HEK293 (cell line): ENCODE data around the gene TARBP1.

ENCODE experiments used
- CTCF ChIP-seq: fragments of 450-650 bp; formaldehyde crosslinking; IDR thresholded peaks from 2 replicates; pipeline ENCODE4 v1.5.1; 2016; ENCODE audit warnings: missing biosample characterization, missing genetic modification characterization
- GFI1B ChIP-seq: fragments of 450-650 bp; formaldehyde crosslinking; IDR thresholded peaks from 2 replicates; pipeline ENCODE4 v1.5.1; 2016; ENCODE audit warnings: missing biosample characterization, missing genetic modification characterization
- GLI2 ChIP-seq: fragments of 450-650 bp; formaldehyde crosslinking; IDR thresholded peaks from 2 replicates; pipeline ENCODE4; 2017; ENCODE audit warnings: missing biosample characterization, missing genetic modification characterization, low read depth, borderline replicate concordance
- IKZF3 ChIP-seq: fragments of 450-650 bp; IDR thresholded peaks from 2 replicates; pipeline ENCODE4 v1.5.0; 2018; ENCODE audit warnings: missing biosample characterization, mild to moderate bottlenecking, missing genetic modification characterization, moderate library complexity
- MYNN ChIP-seq: fragments of 450-650 bp; formaldehyde crosslinking; IDR thresholded peaks from 2 replicates; pipeline ENCODE4 v1.5.1; 2016; ENCODE audit warnings: missing biosample characterization, missing genetic modification characterization, borderline replicate concordance
- OVOL3 ChIP-seq: fragments of 450-650 bp; formaldehyde crosslinking; IDR thresholded peaks from 2 replicates; pipeline ENCODE4 v1.5.1; 2016; ENCODE audit warnings: missing biosample characterization, missing genetic modification characterization
- SETDB1 ChIP-seq: IDR thresholded peaks from one replicate; pipeline ENCODE4 v1.6.1; 2017; ENCODE audit warnings: mild to moderate bottlenecking, low read length, moderate library complexity, mixed read lengths; ENCODE audit not compliant: insufficient read length
- TRIM28 ChIP-seq: IDR thresholded peaks from 2 replicates; pipeline ENCODE4 v1.6.1; 2011; ENCODE audit warnings: low read length, control low read depth, borderline replicate concordance
- YY1 ChIP-seq: fragments of 450-650 bp; formaldehyde crosslinking; IDR thresholded peaks from 2 replicates; pipeline ENCODE4 v1.5.1; 2018; ENCODE audit warnings: missing biosample characterization, missing genetic modification characterization
- ZBTB1 ChIP-seq: fragments of 450-650 bp; formaldehyde crosslinking; IDR thresholded peaks from 2 replicates; pipeline ENCODE4 v1.5.1; 2016; ENCODE audit warnings: missing biosample characterization, missing genetic modification characterization
- ZBTB10 ChIP-seq: fragments of 450-650 bp; formaldehyde crosslinking; IDR thresholded peaks from 2 replicates; pipeline ENCODE4 v1.5.1; 2016; ENCODE audit warnings: missing biosample characterization, missing genetic modification characterization
- ZBTB21 ChIP-seq: fragments of 450-650 bp; formaldehyde crosslinking; IDR thresholded peaks from 2 replicates; pipeline ENCODE4 v1.5.1; 2017; ENCODE audit warnings: missing biosample characterization, missing genetic modification characterization
- ZBTB44 ChIP-seq: fragments of 450-650 bp; IDR thresholded peaks from 2 replicates; pipeline ENCODE4 v1.5.1; 2018; ENCODE audit warnings: missing biosample characterization, mild to moderate bottlenecking, missing genetic modification characterization
- ZFP37 ChIP-seq: fragments of 450-650 bp; formaldehyde crosslinking; IDR thresholded peaks from 2 replicates; pipeline ENCODE4 v1.5.1; 2016; ENCODE audit warnings: missing biosample characterization, missing genetic modification characterization
- ZNF19 ChIP-seq: fragments of 450-650 bp; formaldehyde crosslinking; IDR thresholded peaks from 2 replicates; pipeline ENCODE4; 2016; ENCODE audit warnings: missing biosample characterization, missing genetic modification characterization, low read depth
- ZNF211 ChIP-seq: fragments of 450-650 bp; formaldehyde crosslinking; IDR thresholded peaks from 2 replicates; pipeline ENCODE4 v1.5.1; 2016; ENCODE audit warnings: low read depth, missing biosample characterization, missing genetic modification characterization
- ZNF23 ChIP-seq: fragments of 450-650 bp; formaldehyde crosslinking; IDR thresholded peaks from 2 replicates; pipeline ENCODE4 v1.5.1; 2016; ENCODE audit warnings: missing biosample characterization, missing genetic modification characterization, borderline replicate concordance
- ZNF239 ChIP-seq: fragments of 450-650 bp; formaldehyde crosslinking; IDR thresholded peaks from 2 replicates; pipeline ENCODE4 v1.5.1; 2016; ENCODE audit warnings: missing biosample characterization, missing genetic modification characterization
- ZNF280D ChIP-seq: fragments of 450-650 bp; formaldehyde crosslinking; IDR thresholded peaks from 2 replicates; pipeline ENCODE4 v1.5.1; 2016; ENCODE audit warnings: missing biosample characterization, missing genetic modification characterization
- ZNF302 ChIP-seq: fragments of 450-650 bp; formaldehyde crosslinking; IDR thresholded peaks from 2 replicates; pipeline ENCODE4 v1.5.1; 2016; ENCODE audit warnings: missing biosample characterization, missing genetic modification characterization, low read depth
- ZNF324 ChIP-seq: fragments of 450-650 bp; formaldehyde crosslinking; IDR thresholded peaks from 2 replicates; pipeline ENCODE4 v1.5.1; 2016; ENCODE audit warnings: missing biosample characterization, missing genetic modification characterization
- ZNF398 ChIP-seq: fragments of 450-650 bp; formaldehyde crosslinking; IDR thresholded peaks from 2 replicates; pipeline ENCODE4 v1.5.1; 2017; ENCODE audit warnings: missing biosample characterization, missing genetic modification characterization
- ZNF48 ChIP-seq: fragments of 450-650 bp; formaldehyde crosslinking; IDR thresholded peaks from 2 replicates; pipeline ENCODE4 v1.5.1; 2016; ENCODE audit warnings: missing biosample characterization, missing genetic modification characterization
- ZNF549 ChIP-seq: fragments of 450-650 bp; IDR thresholded peaks from 2 replicates; pipeline ENCODE4 v1.5.1; 2018; ENCODE audit warnings: missing biosample characterization, missing genetic modification characterization, mild to moderate bottlenecking, inconsistent platforms, moderate library complexity
- ZNF670 ChIP-seq: fragments of 450-650 bp; formaldehyde crosslinking; IDR thresholded peaks from 2 replicates; pipeline ENCODE4 v1.5.1; 2016; ENCODE audit warnings: missing biosample characterization, missing genetic modification characterization, low read depth
- ZNF704 ChIP-seq: fragments of 450-650 bp; formaldehyde crosslinking; IDR thresholded peaks from 2 replicates; pipeline ENCODE4 v1.5.1; 2016; ENCODE audit warnings: missing biosample characterization, missing genetic modification characterization
- ZNF785 ChIP-seq: fragments of 450-650 bp; formaldehyde crosslinking; IDR thresholded peaks from 2 replicates; pipeline ENCODE4 v1.5.1; 2016; ENCODE audit warnings: missing biosample characterization, missing genetic modification characterization
- ZSCAN30 ChIP-seq: fragments of 450-650 bp; IDR thresholded peaks from 2 replicates; pipeline ENCODE4 v1.5.1; 2018; ENCODE audit warnings: missing biosample characterization, mild to moderate bottlenecking, missing genetic modification characterization, moderate library complexity

The TARBP1 gene

GRCh38 chr1:234499119-234499942 is 20.4 kb upstream of the TARBP1 start (continued):
- TF ChIP-seq ZNF280D (tag by site-specific recombination) (no peak), IKZF3 (no peak; the same call in none of the 2 replicates), ZNF324 (tag by site-specific recombination) (0 out of 2 replicates have a peak, but pooled peaks have one; percentile 64), ZBTB21 (tag by site-specific recombination) (no peak), TRIM28 (no peak), YY1 (tag by site-specific recombination) (peak; percentile 71; the same call in 1 of the 2 replicates), ZBTB44 (tag by site-specific recombination) (0 out of 2 replicates have a peak, but pooled peaks have one; percentile 52), ZNF670 (no peak), ZSCAN30 (tag by site-specific recombination) (peak; percentile 93), GFI1B (tag by site-specific recombination) (no peak; the same call in 1 of the 2 replicates), GLI2 (tag by site-specific recombination) (no peak), ZNF211 (tag by site-specific recombination) (no peak), MYNN (tag by site-specific recombination) (no peak), ZNF23 (tag by site-specific recombination) (no peak), ZNF549 (tag by site-specific recombination) (no peak), ZNF19 (tag by site-specific recombination) (no peak), ZNF785 (no peak), ZNF48 (no peak), ZNF398 (no peak), OVOL3 (no peak), ZFP37 (tag by site-specific recombination) (peak; percentile 78), ZBTB10 (tag by site-specific recombination) (no peak), ZNF704 (tag by site-specific recombination) (no peak), SETDB1 (no peak), ZNF239 (no peak), CTCF (tag by site-specific recombination) (peak; percentile 98), ZNF302 (tag by site-specific recombination) (no peak), ZBTB1 (tag by site-specific recombination) (no peak)
